Measurements from ENCODE around the gene ANKRD33.

GRCh38 chr12:51838762-51839161 lies 49.1 kb upstream of the ANKRD33 start:
- TF ChIP-seq EZH2 (IDR thresholded peaks at IDR 0.05; ENCODE audit: insufficient read depth, poor library complexity, severe bottlenecking) (no peak), EZH2phosphoT487 (IDR thresholded peaks at IDR 0.05; ENCODE audit: insufficient read depth, low read depth) (no peak)

Data from GM23248 (cell line).